Ishikawa (cell line): ENCODE results near the gene GFI1B.
A peak's percentile ranks its signal among the peaks of the same experiment; 100 is the strongest.

Experiments used
- CREB1 ChIP-seq: IDR thresholded peaks from 2 replicates; pipeline ENCODE4 v1.6.1; 2012; ENCODE audit warnings: low read depth
- MAX ChIP-seq: IDR thresholded peaks from 2 replicates; pipeline ENCODE4 v1.6.1; 2012
- NFIC ChIP-seq: IDR thresholded peaks from 2 replicates; pipeline ENCODE4 v1.6.1; 2012
- RAD21 ChIP-seq: IDR thresholded peaks from 2 replicates; pipeline ENCODE4 v1.6.1; 2012; ENCODE audit warnings: low read depth
- REST ChIP-seq: IDR thresholded peaks from 2 replicates; pipeline ENCODE4 v1.6.1; 2012; ENCODE audit warnings: low read depth, mild to moderate bottlenecking
- TAF1 ChIP-seq: IDR thresholded peaks from 2 replicates; pipeline ENCODE4 v1.6.1; 2012; ENCODE audit warnings: low read depth, mild to moderate bottlenecking
- TCF12 ChIP-seq: IDR thresholded peaks from 2 replicates; pipeline ENCODE4 v1.6.1; 2012; ENCODE audit warnings: low read depth
- TEAD4 ChIP-seq: IDR thresholded peaks from 2 replicates; pipeline ENCODE4 v1.6.1; 2012
- USF1 ChIP-seq: IDR thresholded peaks from 2 replicates; pipeline ENCODE4 v1.6.1; 2012
- ZBTB7A ChIP-seq: IDR thresholded peaks from 2 replicates; pipeline ENCODE4 v1.6.1; 2012; ENCODE audit warnings: low read depth

The GFI1B gene

DNA sequence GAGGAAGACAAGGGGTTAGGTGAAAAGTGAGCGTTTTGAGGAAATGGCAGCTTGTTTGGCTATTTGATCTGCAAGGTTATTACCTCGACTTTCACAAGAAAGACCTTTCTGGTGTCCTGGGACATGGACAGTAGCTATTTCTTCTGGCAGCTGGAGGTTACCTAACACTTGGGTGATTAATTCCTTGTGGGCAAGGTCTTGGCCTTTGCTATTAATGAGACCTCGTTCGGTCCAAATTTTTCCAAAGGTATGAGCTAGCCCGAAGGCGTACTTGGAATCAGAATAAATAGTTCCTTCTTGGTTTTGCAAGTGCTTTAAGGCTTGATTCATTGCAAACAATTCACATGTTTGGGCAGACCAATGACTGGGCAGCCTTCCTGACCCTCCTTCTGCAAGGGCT lies 57.2 kb downstream of the GFI1B start:
- TF ChIP-seq ZBTB7A (no peak), TEAD4 (no peak), TAF1 (no peak), CREB1 (no peak), MAX (no peak), USF1 (no peak)

DNA sequence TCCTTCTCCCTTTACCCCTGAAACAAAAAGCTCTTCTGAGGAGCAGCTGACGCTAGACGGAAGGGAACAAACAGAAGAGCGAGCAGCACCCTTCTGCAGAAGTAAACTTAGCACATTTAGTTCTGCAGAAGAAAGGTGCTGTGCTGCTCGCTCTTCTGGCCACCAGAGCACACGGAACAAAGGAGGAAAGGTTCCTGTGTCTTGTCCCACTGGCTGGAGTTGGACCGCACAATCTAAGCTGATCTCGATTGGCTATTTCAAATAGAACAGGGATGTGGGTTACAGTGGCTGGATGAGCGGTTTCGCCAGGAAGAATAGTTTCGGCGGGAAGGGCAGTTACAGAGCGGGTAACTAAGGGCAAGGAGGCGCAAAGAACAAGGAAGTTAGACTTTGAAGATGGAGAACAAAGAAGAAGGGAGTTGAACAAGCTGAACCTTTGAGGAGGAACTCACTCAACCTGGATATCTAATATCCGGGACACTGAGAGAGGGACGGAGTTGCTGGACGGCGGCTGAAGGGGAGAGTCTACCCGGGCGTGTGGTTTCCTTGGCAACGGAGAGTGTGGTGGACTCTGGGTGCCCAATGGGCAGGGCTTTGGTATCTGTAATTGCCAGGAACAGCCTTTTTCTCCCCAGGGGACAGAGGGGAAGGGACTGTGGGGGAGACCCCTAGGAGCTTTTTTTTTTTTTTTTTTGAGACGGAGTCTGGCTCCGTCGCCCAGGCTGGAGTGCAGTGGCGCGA lies 59.5 kb downstream of the GFI1B start:
- TF ChIP-seq TCF12 (no peak), MAX (no peak), REST (no peak), USF1 (no peak), NFIC (no peak)

- TF ChIP-seq RAD21: peak; percentile 34; the same call in 1 of the 2 replicates
Measured at GRCh38 chr9:133040892-133041479, 62.5 kb downstream of the GFI1B start.
